HCT116 (cell line): ENCODE data around the gene UBE2L5. TPM values are rescaled to one million over a fixed set of nuclear protein-coding genes. Genes with fewer than 3 reads are reported as not detected.

Experiments
- ATAC-seq: fragments of 200-7000 bp; cut with Tn5 transposase; 2 replicates; pipeline ENCODE4 v1.9.1; 2020; ENCODE audit warnings: mild to moderate bottlenecking, moderate library complexity
- BruUV-seq: library from RNA; stranded (reverse); fragments of 400-500 nt; replicated peaks from 2 replicates; lab custom pipeline; 2021; lab: Mats Ljungman, UMichigan
- CTCF ChIA-PET: fragments of 300-600 bp; sonication (Branson Sonifier 250); formaldehyde crosslinking; loops from one replicate; lab custom pipeline; 2021; ENCODE audit warnings: antibody characterized with exemption; lab: Charles Lee
- POLR2A ChIA-PET: fragments of 300-600, 350-600 bp; sonication (Branson Sonifier 250); formaldehyde crosslinking; loops from one replicate; lab custom pipeline; 2021; ENCODE audit warnings: antibody characterized with exemption; lab: Charles Lee
- RAD21 ChIA-PET, 2 experiments: fragments of 300-600 bp; sonication (Branson Sonifier 250); formaldehyde crosslinking; loops; one replicate each; lab custom pipeline; 2023; ENCODE audit warnings: low total read pairs in 2 of 2; ENCODE audit not compliant: uncharacterized antibody in 2 of 2, unreplicated experiment in 2 of 2, low non-redundant PET in 1 of 2; lab: Charles Lee
- DNase-seq: peaks from one replicate; pipeline ENCODE4 v3.0.0-alpha.2; 2010; ENCODE audit warnings: low read depth, low spot score
- H2AFZ ChIP-seq: fragments of 200-600 bp; shearing (Covaris generic), sonication (generic); 2 replicates; pipeline ENCODE4 v1.6.1; 2017; ENCODE audit warnings: low read depth, mixed run types, mixed read lengths, antibody characterized with exemption, low read length; ENCODE audit not compliant: poor library complexity, severe bottlenecking
- H3K27ac ChIP-seq: 2 replicates; pipeline ENCODE4 v1.5.1; 2012; ENCODE audit warnings: low read depth, low read length
- H3K27me3 ChIP-seq: fragments of 200-600 bp; sonication (generic); 2 replicates; pipeline ENCODE4 v1.6.1; 2016; ENCODE audit warnings: mixed run types, low read length, mixed read lengths; ENCODE audit not compliant: insufficient read depth
- H3K36me3 ChIP-seq, 2 experiments: fragments of 200-500 bp in 1 of 2; fragments of 200-600 bp in 1 of 2; sonication (Bioruptor generic) in 1 of 2; sonication (generic) in 1 of 2; 2 replicates each; pipeline versions ENCODE4 v1.5.1 to v1.6.1; 2014 to 2016; ENCODE audit warnings: low read length in 2 of 2, inconsistent platforms in 1 of 2, mixed read lengths in 1 of 2, mixed run types in 1 of 2; ENCODE audit not compliant: insufficient read depth in 2 of 2, control insufficient read depth in 1 of 2
- H3K4me1 ChIP-seq, 2 experiments: fragments of 200-600 bp in 1 of 2; sonication (generic) in 1 of 2; 2 replicates each; pipeline versions ENCODE4 v1.5.1 to v1.6.1; 2012 to 2017; ENCODE audit warnings: low read length in 2 of 2, inconsistent platforms in 1 of 2, mild to moderate bottlenecking in 1 of 2, mixed read lengths in 1 of 2, mixed run types in 1 of 2, moderate library complexity in 1 of 2; ENCODE audit not compliant: insufficient read depth in 2 of 2, control insufficient read depth in 1 of 2
- H3K4me2 ChIP-seq: fragments of 200-600 bp; sonication (generic); 2 replicates; pipeline ENCODE4 v1.6.1; 2017; ENCODE audit warnings: mixed run types, low read length, mixed read lengths
- H3K4me3 ChIP-seq, 2 experiments: fragments of 200-600 bp in 1 of 2; sonication (generic) in 1 of 2; replicated peaks in 1 of 2; 2 replicates each; pipeline ENCODE4 v1.5.1; 2011 to 2016; ENCODE audit warnings: low read length in 2 of 2, control low read depth in 1 of 2, low read depth in 1 of 2, mild to moderate bottlenecking in 1 of 2, mixed read lengths in 1 of 2, mixed run types in 1 of 2
- H3K79me2 ChIP-seq: fragments of 200-600 bp; sonication (generic); 2 replicates; pipeline ENCODE4 v1.6.1; 2017; ENCODE audit warnings: mild to moderate bottlenecking, mixed run types, low read length, moderate library complexity, mixed read lengths; ENCODE audit not compliant: insufficient read depth
- H3K9ac ChIP-seq: fragments of 200-600 bp; sonication (generic); 2 replicates; pipeline ENCODE4 v1.6.1; 2016; ENCODE audit warnings: low read length, mixed read lengths
- H3K9me2 ChIP-seq: fragments of 200-600 bp; sonication (generic), shearing (Covaris generic); 2 replicates; pipeline ENCODE4 v1.6.1; 2017; ENCODE audit warnings: mixed run types, mild to moderate bottlenecking, moderate library complexity; ENCODE audit not compliant: insufficient read depth
- H3K9me3 ChIP-seq, 2 experiments: fragments of 200-500 bp in 1 of 2; fragments of 200-600 bp in 1 of 2; sonication (Bioruptor generic) in 1 of 2; sonication (generic) in 1 of 2; 2 replicates each; pipeline ENCODE4 v1.6.1; 2014 to 2017; ENCODE audit warnings: low read length in 2 of 2, mixed read lengths in 2 of 2, inconsistent platforms in 1 of 2, low read depth in 1 of 2, mild to moderate bottlenecking in 1 of 2, mixed run types in 1 of 2, moderate library complexity in 1 of 2; ENCODE audit not compliant: control insufficient read depth in 1 of 2, insufficient read depth in 1 of 2
- H4K20me1 ChIP-seq: fragments of 200-600 bp; sonication (generic), shearing (Covaris generic); 2 replicates; pipeline ENCODE4 v1.6.1; 2017; ENCODE audit warnings: mixed run types, mild to moderate bottlenecking, moderate library complexity; ENCODE audit not compliant: insufficient read depth
- CBX3 ChIP-seq: IDR thresholded peaks from 2 replicates; pipeline ENCODE4 v1.6.1; 2012; ENCODE audit warnings: low read depth
- CEBPB ChIP-seq: IDR thresholded peaks from 2 replicates; pipeline ENCODE4 v1.6.1; 2012; ENCODE audit warnings: low read depth
- EGR1 ChIP-seq: IDR thresholded peaks from 2 replicates; pipeline ENCODE4 v1.6.1; 2012; ENCODE audit warnings: low read depth
- ELF1 ChIP-seq: IDR thresholded peaks from 2 replicates; pipeline ENCODE4 v1.6.1; 2012; ENCODE audit warnings: low read depth, borderline replicate concordance
- EZH2 ChIP-seq: fragments of 200-600 bp; sonication (generic); IDR thresholded peaks from 2 replicates; pipeline ENCODE4 v1.6.1; 2017; ENCODE audit warnings: antibody characterized with exemption, mixed run types
- EZH2phosphoT487 ChIP-seq: fragments of 200-600 bp; IDR thresholded peaks from 2 replicates; pipeline ENCODE4 v1.6.1; 2018; ENCODE audit warnings: antibody characterized with exemption, borderline replicate concordance
- FOSL1 ChIP-seq: IDR thresholded peaks from 2 replicates; pipeline ENCODE4 v1.6.1; 2012; ENCODE audit warnings: low read depth
- JUND ChIP-seq: IDR thresholded peaks from 2 replicates; pipeline ENCODE4 v1.6.1; 2012
- POLR2A ChIP-seq: IDR thresholded peaks from 2 replicates; pipeline ENCODE4 v1.7.0; 2011; ENCODE audit warnings: borderline replicate concordance; ENCODE audit not compliant: insufficient read depth, insufficient read length; ENCODE audit errors: extremely low read depth
- POLR2AphosphoS5 ChIP-seq: IDR thresholded peaks from 2 replicates; pipeline ENCODE4 v1.6.1; 2011; ENCODE audit warnings: mild to moderate bottlenecking, low read depth, low read length, moderate library complexity
- RAD21 ChIP-seq: IDR thresholded peaks from 2 replicates; pipeline ENCODE4 v1.6.1; 2012; ENCODE audit warnings: low read depth, mild to moderate bottlenecking
- SIN3A ChIP-seq: IDR thresholded peaks from 2 replicates; pipeline ENCODE4 v1.6.1; 2012; ENCODE audit warnings: low read depth
- SP1 ChIP-seq: IDR thresholded peaks from 2 replicates; pipeline ENCODE4 v1.6.1; 2012; ENCODE audit warnings: low read depth
- SRF ChIP-seq: IDR thresholded peaks from 2 replicates; pipeline ENCODE4 v1.6.1; 2012; ENCODE audit warnings: low read depth
- TCF7L2 ChIP-seq: IDR thresholded peaks from 2 replicates; pipeline ENCODE4 v1.7.0; 2011; ENCODE audit warnings: borderline replicate concordance, inconsistent platforms; ENCODE audit not compliant: insufficient read depth, insufficient read length; ENCODE audit errors: extremely low read depth
- YY1 ChIP-seq: IDR thresholded peaks from 2 replicates; pipeline ENCODE4 v1.6.1; 2011; ENCODE audit warnings: low read length, low read depth, moderate library complexity, mild to moderate bottlenecking; ENCODE audit not compliant: insufficient replicate concordance; ENCODE audit errors: extremely low read depth
- ZFX ChIP-seq: fragments of 450-650 bp; IDR thresholded peaks from 2 replicates; pipeline ENCODE4 v1.6.1; 2017
- ZNF274 ChIP-seq: fragments of 200-500 bp; sonication (Bioruptor generic); IDR thresholded peaks from 2 replicates; pipeline ENCODE4 v1.6.1; 2014; ENCODE audit warnings: mild to moderate bottlenecking, low read depth, low read length, inconsistent platforms
- intact Hi-C: fragments of 100-400 bp; cut with micrococcal nuclease; formaldehyde crosslinking; loops from 2 replicates; pipeline ENCODE4 v1.10.0; 2022
- total RNA-seq: library from RNA; stranded (reverse); gene quantifications from one replicate; pipeline ENCODE4 v1.2.1, GENCODE V29; 2021; ENCODE audit not compliant: unreplicated experiment
- TF ChIP-seq, protein P1 (sequence below): IDR thresholded peaks from 2 replicates; pipeline ENCODE4 v1.6.1; 2012
- TF ChIP-seq, protein P2 (sequence below), 3 experiments: fragments of 200-600 bp in 1 of 3; sonication (generic) in 1 of 3; IDR thresholded peaks in 2 of 3; conservative IDR thresholded peaks in 1 of 3; 2 replicates each; pipeline ENCODE4 v1.5.1; 2012 to 2017; ENCODE audit warnings: low read depth in 2 of 3, low read length in 2 of 3, antibody characterized with exemption in 1 of 3, borderline replicate concordance in 1 of 3, control low read depth in 1 of 3, mild to moderate bottlenecking in 1 of 3, mixed read lengths in 1 of 3, mixed run types in 1 of 3, moderate library complexity in 1 of 3; ENCODE audit not compliant: insufficient read depth in 1 of 3
- TF ChIP-seq, protein P3 (sequence below): IDR thresholded peaks from 2 replicates; pipeline ENCODE4 v1.6.1; 2012
- TF ChIP-seq, protein P4 (sequence below): IDR thresholded peaks from 2 replicates; pipeline ENCODE4 v1.6.1; 2012; ENCODE audit warnings: low read depth

UBE2L5 gene
- total RNA-seq, 1 experiment from 2014 or later: 0.15 TPM

DNA sequence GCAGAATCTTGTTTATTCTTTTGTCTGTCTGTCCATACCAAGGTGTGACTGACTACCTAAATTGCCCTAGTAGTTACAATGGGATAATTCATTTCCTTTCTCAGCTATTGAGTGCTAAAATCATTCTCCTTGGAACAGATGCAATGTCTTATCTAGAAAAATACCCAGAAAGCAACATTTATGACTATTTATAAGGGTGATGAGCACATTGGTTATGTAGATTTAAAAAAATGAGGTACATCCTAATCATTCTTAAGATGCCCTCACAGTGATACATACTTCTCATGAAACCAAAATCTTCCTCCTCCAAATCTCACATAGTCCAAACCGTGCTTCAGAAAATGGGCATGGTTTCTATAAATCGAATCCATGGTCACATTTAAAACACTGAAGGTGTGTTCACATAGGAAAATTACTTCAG is 11.6 kb upstream of the UBE2L5 start (continued):
- TF ChIP-seq, protein P1, sequence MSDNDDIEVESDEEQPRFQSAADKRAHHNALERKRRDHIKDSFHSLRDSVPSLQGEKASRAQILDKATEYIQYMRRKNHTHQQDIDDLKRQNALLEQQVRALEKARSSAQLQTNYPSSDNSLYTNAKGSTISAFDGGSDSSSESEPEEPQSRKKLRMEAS: no peak
- TF ChIP-seq ELF1 (no peak), SIN3A (no peak), YY1 (no peak), POLR2AphosphoS5 (no peak), EZH2 (no peak), POLR2A (no peak)

DNA sequence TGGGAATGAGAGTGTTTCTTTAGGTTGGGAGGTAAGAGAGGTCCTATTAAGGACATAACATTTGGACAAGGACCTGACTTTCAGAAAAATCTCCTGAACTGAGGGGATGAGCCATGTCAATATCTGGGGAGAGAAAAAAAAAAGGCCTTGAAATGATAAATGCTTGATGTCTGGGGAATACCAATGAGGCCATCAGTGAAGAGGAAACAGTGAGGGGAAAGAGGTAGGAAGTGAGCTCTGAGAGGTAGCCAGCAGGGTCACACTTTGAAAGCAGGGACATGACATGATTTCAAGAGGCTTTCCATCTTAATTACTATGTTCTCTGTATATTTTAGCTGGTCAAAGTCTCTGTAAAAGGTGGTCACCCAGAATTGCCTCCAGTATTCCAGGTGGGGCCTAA is 9.9 kb upstream of the UBE2L5 start:
- RAD21 ChIA-PET: no interaction called here
- TF ChIP-seq POLR2AphosphoS5: no peak
- no peak for TF ChIP-seq FOSL1
- TF ChIP-seq, protein P2, sequence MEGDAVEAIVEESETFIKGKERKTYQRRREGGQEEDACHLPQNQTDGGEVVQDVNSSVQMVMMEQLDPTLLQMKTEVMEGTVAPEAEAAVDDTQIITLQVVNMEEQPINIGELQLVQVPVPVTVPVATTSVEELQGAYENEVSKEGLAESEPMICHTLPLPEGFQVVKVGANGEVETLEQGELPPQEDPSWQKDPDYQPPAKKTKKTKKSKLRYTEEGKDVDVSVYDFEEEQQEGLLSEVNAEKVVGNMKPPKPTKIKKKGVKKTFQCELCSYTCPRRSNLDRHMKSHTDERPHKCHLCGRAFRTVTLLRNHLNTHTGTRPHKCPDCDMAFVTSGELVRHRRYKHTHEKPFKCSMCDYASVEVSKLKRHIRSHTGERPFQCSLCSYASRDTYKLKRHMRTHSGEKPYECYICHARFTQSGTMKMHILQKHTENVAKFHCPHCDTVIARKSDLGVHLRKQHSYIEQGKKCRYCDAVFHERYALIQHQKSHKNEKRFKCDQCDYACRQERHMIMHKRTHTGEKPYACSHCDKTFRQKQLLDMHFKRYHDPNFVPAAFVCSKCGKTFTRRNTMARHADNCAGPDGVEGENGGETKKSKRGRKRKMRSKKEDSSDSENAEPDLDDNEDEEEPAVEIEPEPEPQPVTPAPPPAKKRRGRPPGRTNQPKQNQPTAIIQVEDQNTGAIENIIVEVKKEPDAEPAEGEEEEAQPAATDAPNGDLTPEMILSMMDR (IDR thresholded peaks at IDR 0.05 in 2 of 3, conservative IDR thresholded peaks at IDR 0.05 in 1 of 3; ENCODE audit: borderline replicate concordance in 1 of 3, insufficient read depth in 1 of 3, low read depth in 2 of 3, low read length in 2 of 3): no peak
- no peak for TF ChIP-seq YY1
- TF ChIP-seq, protein P3, sequence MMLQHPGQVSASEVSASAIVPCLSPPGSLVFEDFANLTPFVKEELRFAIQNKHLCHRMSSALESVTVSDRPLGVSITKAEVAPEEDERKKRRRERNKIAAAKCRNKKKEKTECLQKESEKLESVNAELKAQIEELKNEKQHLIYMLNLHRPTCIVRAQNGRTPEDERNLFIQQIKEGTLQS: no peak
- no peak for TF ChIP-seq SP1
- TF ChIP-seq ELF1: no peak
- no peak for TF ChIP-seq ZNF274
- no peak for TF ChIP-seq EGR1
- TF ChIP-seq CBX3: no peak
- no peak for TF ChIP-seq CEBPB
- no peak for TF ChIP-seq ZFX
- TF ChIP-seq SRF: no peak
- TF ChIP-seq POLR2A: no peak
- TF ChIP-seq EZH2phosphoT487: no peak
- TF ChIP-seq, protein P4, sequence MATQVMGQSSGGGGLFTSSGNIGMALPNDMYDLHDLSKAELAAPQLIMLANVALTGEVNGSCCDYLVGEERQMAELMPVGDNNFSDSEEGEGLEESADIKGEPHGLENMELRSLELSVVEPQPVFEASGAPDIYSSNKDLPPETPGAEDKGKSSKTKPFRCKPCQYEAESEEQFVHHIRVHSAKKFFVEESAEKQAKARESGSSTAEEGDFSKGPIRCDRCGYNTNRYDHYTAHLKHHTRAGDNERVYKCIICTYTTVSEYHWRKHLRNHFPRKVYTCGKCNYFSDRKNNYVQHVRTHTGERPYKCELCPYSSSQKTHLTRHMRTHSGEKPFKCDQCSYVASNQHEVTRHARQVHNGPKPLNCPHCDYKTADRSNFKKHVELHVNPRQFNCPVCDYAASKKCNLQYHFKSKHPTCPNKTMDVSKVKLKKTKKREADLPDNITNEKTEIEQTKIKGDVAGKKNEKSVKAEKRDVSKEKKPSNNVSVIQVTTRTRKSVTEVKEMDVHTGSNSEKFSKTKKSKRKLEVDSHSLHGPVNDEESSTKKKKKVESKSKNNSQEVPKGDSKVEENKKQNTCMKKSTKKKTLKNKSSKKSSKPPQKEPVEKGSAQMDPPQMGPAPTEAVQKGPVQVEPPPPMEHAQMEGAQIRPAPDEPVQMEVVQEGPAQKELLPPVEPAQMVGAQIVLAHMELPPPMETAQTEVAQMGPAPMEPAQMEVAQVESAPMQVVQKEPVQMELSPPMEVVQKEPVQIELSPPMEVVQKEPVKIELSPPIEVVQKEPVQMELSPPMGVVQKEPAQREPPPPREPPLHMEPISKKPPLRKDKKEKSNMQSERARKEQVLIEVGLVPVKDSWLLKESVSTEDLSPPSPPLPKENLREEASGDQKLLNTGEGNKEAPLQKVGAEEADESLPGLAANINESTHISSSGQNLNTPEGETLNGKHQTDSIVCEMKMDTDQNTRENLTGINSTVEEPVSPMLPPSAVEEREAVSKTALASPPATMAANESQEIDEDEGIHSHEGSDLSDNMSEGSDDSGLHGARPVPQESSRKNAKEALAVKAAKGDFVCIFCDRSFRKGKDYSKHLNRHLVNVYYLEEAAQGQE: no peak
- TF ChIP-seq EZH2: no peak
- TF ChIP-seq RAD21: no peak
- no peak for TF ChIP-seq JUND
- no peak for TF ChIP-seq TCF7L2
- CTCF ChIA-PET: no interaction called here
- intact Hi-C loops: no loop called here
- ATAC-seq: no peak
- Histone ChIP-seq H3K9ac (no peak overlapping the region), H3K36me3 (no peaks in the 10 kb centered on the region), H3K4me2 (no peak overlapping the region), H3K9me2 (no peaks in the 10 kb centered on the region), H3K9me3 (no peaks in the 10 kb centered on the region), H3K4me1 (peaks cover 13 to 17% of the 10 kb centered on the region in 2 experiments; a peak in 3 of 4 replicates), H4K20me1 (no peaks in the 10 kb centered on the region), H3K27me3 (no peaks in the 10 kb centered on the region), H3K27ac (no peak overlapping the region), H3K4me3 (no peak overlapping the region), H2AFZ (no peak overlapping the region), H3K79me2 (no peaks in the 10 kb centered on the region)
- no TSS peak for BruUV-seq
- DNase-seq: no peak
- POLR2A ChIA-PET: no interaction called here
